SW480 (cell line): Measurements from ENCODE around the gene IGF1R.

Experiments
- DNase-seq: peaks from one replicate; pipeline ENCODE4 v3.0.0-alpha.2; 2016; ENCODE audit warnings: low spot score

IGF1R gene

GRCh38 chr15:98745650-98746374 lies 97.5 kb downstream of the IGF1R start:
- peak; percentile 59 for DNase-seq

- peak; percentile 56 for DNase-seq
Observed at GRCh38 chr15:98746375-98747155, 98.2 kb downstream of the IGF1R start.

GRCh38 chr15:98751767-98752166 lies 103.4 kb downstream of the IGF1R start:
- no peak for DNase-seq

GRCh38 chr15:98753726-98754656 lies 105.7 kb downstream of the IGF1R start:
- no peak for DNase-seq

GRCh38 chr15:98754657-98755022 lies 106.3 kb downstream of the IGF1R start:
- no peak for DNase-seq

- no peak for DNase-seq
Observed at GRCh38 chr15:98755138-98755537, 106.8 kb downstream of the IGF1R start.

- DNase-seq = no peak
Observed at GRCh38 chr15:98755781-98756180, 107.4 kb downstream of the IGF1R start.

GRCh38 chr15:98758224-98758623 lies 109.9 kb downstream of the IGF1R start:
- no peak for DNase-seq

GRCh38 chr15:98759277-98759676 lies 110.9 kb downstream of the IGF1R start:
- no peak for DNase-seq

- no peak for DNase-seq
Observed at GRCh38 chr15:98760112-98760826, 111.9 kb downstream of the IGF1R start.

- no peak for DNase-seq
Observed at GRCh38 chr15:98760975-98761374, 112.6 kb downstream of the IGF1R start.

GRCh38 chr15:98763179-98763578 lies 114.8 kb downstream of the IGF1R start:
- no peak for DNase-seq

GRCh38 chr15:98764291-98764690 lies 116.0 kb downstream of the IGF1R start:
- no peak for DNase-seq

- DNase-seq = no peak
Observed at GRCh38 chr15:98765610-98766009, 117.3 kb downstream of the IGF1R start.

- DNase-seq = no peak
Observed at GRCh38 chr15:98767692-98768091, 119.4 kb downstream of the IGF1R start.

GRCh38 chr15:98769867-98770266 lies 121.5 kb downstream of the IGF1R start:
- no peak for DNase-seq

- no peak for DNase-seq
Observed at GRCh38 chr15:98770984-98771383, 122.6 kb downstream of the IGF1R start.

GRCh38 chr15:98771541-98771940 lies 123.2 kb downstream of the IGF1R start:
- no peak for DNase-seq

- no peak for DNase-seq
Observed at GRCh38 chr15:98772895-98773294, 124.6 kb downstream of the IGF1R start.

- DNase-seq = no peak
Observed at GRCh38 chr15:98773616-98774015, 125.3 kb downstream of the IGF1R start.

GRCh38 chr15:98774756-98775497 lies 126.6 kb downstream of the IGF1R start:
- DNase-seq = no peak
